HG03565 (cell line): ENCODE results near the gene GLDC.
A peak's percentile ranks its signal among the peaks of the same experiment; 100 is the strongest.
"Not testable (repeated sequence)": the region's sequence is repeated elsewhere in the genome, so short reads cannot be mapped to it uniquely, and the experiment has no call there.

ENCODE experiments used
- ATAC-seq: cut with Tn5 transposase; IDR thresholded peaks from one replicate; pipeline ENCODE4 v1.9.1; 2021; ENCODE audit warnings: mild to moderate bottlenecking, moderate library complexity; ENCODE audit not compliant: unreplicated experiment

GLDC gene

DNA sequence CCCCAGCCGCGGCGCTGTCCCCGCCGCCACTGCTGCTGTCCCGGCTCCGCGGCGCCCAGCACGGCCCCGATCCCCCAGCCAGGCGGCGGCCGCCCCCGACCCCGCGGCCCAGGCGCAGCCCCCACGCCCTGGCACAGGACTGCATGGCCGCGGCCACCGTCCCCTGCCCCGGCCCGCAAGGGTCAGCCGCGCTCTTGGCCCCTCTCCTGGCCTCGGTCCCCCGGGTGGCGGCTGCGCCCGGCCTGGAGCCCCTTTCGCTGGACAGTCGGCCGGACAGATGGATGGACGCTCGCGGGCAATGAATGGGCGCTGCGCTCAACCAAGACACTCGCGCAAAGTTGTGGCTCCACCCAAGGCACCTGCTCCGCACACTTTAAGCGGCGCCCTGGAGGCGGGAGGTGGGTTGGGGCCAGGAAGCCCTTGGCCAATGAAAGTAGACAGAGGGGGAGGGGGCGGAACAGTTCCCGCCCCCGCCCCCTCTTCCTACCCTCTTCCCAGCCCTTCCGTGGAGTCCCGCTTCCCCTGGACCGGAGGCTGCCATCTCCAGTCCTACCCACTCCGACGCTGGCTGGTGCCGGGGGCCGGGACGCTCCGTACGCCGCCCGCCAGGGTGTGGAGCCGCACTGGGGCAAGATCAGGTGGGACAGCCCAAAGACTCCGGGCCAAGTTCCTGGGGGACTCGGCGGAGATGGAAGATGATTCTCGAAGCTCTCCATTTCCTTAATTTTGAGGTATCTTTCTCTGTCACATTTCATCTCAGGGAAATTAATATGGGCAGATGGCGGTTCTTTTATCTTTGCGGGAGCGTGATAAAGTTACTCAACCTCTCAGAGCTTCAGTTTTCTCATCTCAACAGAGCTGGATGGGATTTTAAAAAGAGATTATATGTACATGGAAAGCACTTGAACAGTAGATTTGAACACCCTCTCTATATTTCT lies at the start of gene GLDC:
Gene GLDC, minus strand, starts transcription at position 375 of the 938 bp plus-strand sequence. Its CDS starts 230 bp downstream, at position 145.
- ATAC-seq, result peak; percentile 85

DNA sequence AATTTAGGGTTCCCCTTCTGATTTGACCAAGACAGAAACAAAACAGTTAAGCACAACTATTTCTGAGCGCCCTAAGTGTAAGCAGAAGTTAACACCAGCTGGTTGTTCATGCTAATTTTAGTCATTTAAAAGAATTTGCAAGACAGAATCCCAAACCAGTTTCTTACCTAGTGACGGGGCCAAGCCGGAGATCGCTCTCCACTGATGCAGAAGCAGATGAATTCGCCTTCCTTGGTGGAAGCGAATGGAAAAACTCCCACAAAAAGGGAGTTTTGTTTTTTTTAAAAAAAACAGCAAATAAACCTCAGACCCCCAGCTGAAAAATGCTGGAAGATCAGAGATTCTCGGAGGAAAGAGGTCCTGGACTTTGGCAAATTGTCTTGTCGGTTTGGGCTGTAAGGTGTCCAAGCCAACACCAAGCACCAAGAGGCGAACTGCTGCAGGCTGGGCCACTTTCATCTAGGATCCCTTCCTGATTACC lies 47.4 kb upstream of the GLDC start:
- no peak for ATAC-seq

DNA sequence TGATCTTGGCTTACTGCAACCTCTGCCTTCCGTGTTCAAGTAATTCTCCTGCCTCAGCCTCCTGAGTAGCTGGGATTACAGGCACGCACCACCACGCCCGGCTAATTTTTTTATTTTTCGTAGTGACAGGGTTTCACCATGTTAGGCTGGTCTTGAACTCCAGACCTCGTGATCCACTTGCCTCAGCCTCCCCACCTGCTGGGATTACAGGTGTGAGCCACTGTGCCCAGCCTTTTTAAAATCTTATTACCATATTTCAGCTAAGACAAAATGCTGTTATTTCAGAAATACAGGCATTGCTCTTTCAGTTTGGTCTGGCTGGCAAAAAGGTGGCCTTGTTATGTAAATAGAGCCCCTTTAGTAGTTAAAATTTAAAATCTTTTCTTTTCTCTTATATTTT lies 46.9 kb upstream of the GLDC start:
- ATAC-seq, result no peak

DNA sequence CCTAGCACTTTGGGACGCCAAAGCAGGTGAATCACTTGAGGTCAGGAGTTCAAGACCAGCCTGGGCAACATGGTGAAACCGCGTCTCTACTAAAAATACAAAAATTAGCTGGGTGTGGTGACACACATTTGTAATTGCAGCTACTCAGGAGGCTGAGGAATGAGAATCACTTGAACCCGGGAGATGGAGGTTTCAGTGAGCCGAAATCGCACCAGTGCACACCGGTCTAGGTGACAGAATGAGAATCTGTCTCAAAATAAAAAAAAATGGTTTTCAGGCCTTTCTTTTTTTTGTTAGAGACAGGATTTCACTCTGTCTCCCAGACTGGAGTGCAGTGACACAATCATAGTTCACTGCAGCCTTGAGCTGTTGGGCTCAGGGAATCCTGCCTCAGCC lies 45.1 kb upstream of the GLDC start:
- ATAC-seq, result not testable (repeated sequence)

DNA sequence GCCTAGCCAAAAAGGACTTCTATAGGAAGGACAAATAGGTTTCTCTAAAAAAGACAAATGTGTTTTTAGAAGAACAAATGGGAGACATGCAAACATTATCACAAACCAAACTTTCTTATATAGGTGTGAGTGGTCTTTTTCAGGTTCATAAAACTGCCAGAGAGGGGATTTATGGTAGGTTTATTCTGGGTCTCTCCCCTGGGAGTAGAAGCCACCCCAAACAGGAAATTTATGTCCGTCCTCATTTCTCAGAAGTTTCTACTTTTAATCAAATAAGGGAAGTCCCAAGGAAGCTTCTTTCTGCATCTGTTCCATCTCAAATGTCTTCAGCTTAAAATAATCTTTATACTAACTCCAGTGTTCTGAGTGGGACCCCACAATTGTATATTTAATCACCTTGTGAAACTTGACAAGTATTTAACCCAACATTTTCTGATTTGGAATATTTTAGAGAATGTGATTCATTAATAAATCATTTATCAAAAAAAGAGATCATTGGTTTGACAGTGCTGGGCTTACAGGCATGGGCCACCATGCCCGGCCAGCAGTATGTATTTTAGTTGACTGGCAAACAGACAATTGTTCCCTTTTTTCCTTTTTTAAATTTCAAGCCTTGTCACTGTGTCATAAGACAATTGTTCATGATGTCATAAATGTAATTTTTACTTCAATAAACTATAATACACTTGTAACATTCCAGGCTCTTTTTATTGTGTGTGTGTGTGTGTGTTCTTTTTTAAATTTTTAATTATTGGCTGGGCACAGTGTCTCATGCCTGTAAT lies 44.6 kb upstream of the GLDC start:
- ATAC-seq, result no peak

DNA sequence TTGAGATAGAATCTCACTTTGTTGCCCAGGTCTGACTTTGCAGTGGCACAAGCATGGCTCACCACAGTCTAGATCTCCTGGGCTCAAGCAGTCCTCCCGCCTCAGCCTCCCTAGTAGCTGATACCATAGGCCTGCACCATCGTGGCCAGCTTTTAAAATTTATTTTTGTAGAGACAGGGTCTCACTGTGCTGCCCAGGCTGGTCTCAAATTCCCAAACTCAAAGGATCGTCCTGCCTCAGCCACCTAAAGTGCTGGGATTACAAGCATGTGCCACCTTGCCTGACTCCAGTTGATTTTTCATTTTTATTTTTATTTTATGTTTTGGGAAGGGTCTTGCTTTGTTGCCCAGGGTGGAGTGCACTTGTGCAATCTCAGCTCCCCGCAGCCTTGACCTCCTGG lies 41.7 kb upstream of the GLDC start:
- ATAC-seq, result no peak

DNA sequence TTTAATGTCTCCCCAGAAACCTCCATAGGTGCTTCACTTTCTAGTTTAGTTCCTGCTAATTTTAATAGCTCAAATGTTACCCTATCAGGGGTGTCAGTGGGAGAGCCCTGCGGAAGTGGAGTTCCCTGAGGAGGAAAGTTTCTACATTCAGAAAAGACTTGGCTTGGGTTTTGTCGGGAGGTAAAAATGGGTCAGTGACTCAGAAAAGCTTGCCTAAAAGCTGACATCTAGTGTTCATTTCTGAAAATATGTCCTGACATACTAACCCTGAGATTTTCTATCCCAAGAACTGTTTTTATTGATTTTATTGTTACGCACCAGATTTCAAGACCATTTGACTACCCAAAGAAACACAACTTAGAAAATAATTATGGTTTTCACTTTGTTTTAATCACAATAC lies 40.9 kb upstream of the GLDC start:
- no peak for ATAC-seq

DNA sequence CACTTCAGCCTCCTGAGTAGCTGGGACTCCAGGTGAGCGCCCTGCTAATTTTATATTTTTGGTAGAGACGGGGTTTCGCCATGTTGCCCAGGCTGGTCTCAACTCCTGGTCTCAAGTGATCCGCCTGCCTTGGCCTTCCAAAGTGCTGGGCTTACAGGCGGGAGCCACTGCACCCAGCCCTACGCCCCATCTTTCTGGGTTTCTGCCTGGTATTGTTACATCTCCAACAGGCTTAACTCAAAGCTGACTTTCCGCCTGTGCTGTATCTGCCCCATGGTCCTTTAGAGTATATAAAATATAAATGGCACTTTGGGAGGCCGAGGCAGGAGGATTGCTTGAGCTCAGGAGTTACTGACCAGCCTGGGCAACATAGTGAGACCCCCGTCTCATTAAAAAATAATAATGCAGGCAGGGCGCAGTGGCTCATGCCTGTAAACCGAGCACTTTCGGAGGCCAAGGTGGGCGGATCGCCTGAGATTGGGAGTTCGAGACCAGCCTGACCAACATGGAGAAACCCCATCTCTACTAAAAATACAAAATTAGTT lies 36.5 kb upstream of the GLDC start:
- ATAC-seq, result no peak

DNA sequence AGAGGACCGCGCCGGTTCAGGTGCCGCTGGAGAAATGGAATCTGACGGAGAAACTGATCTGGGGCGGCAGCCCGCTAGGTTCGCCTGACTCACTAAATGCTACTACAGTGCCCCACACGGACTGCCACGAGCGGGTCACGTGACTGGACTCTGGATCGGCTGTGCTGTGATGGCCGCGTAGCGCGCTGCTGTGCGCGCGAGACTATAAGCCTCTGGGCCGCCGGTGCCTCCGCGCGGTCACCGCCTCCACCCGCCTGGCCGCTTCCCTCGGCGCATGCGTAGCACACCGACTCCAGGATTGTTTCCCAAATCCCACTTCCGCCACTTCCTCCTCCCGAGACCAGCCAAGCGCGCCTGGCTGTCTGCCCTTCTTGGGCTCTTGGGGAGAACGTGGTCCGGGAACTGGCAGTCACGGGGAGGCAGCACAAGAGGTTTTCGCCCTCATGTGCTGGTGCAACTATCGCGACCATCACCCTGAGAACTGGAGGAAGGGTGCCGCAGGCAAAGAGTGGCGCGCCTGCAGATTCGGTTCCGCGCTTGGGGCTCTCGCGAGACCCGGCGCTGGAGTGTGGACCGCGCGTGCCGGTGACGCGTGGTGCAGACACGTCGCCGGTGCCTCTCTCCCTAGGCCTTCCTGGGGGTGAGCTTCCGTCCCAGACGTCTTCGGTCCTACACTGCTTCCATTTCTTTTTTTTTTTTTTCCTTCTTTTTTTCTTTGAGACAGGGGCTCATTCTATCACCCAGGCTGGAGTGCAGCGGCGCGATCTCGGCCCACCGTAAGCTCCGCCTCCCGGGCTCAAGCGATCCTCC lies 35.8 kb upstream of the GLDC start:
- ATAC-seq, result peak; percentile 48

DNA sequence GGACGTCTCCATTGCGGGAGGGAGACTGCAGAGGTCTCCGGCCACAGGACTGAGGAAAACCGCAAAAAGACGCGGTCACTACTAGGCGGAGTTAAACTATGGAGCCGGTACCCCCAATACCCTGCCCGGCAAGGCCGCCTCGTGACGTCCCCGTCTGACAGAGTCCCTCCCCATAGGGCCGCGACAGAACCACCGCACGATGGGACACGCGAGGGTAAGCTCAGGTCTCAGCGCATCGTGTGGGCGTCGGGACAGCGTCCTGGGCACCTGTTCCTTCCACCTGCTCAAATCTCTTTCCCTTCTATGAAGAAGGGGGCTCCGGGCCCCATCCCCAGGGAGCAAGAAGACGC lies 35.2 kb upstream of the GLDC start:
- peak; percentile 12 for ATAC-seq

DNA sequence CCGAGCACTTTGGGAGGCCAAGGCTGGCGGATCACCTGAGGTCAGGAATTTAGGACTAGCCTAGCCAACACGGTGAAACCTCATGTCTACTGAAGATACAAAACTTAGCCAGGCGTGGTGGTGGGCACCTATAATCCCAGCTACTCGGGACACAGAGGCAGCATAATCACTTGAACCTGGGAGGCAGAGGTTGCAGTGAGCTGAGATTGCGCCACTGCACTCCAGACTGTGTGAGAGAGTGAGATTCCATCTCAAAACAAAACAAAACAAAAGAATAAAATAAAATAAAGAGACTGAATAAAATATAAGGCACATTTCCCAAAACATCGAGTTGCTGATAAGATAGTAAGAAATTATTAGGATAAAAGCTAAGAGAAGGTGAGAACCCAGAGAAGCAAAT lies 32.3 kb upstream of the GLDC start:
- no peak for ATAC-seq

DNA sequence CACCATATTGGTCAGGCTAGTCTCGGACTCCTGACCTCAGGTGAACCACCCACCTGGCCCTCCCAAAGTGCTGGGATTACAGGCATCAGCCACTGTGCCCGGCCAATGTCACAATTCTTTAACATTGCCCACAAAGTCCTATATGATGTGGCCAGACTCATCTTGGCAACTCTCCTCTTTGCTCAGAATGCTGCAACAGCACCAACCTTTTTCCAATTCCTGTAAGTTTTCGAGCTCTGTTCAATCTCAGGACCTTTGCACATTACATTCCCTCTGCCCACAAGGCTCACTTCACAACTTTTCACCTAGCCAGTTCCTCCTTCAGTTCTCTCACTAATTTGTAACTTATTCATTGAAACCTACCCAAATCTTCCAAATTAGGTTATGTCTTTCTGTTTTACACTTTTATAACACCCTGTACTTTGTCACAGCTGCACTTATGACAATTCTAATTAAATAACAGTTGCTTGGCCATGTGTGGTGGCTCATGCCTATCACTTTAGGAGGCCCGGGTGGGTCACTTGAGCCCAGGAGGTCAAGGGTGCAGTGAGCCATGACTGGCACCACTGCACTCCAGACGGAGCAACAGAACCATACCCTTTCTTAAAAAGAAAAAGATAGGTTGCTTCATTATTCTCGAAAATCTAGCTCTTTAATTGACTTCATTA lies 30.9 kb upstream of the GLDC start:
- no peak for ATAC-seq

DNA sequence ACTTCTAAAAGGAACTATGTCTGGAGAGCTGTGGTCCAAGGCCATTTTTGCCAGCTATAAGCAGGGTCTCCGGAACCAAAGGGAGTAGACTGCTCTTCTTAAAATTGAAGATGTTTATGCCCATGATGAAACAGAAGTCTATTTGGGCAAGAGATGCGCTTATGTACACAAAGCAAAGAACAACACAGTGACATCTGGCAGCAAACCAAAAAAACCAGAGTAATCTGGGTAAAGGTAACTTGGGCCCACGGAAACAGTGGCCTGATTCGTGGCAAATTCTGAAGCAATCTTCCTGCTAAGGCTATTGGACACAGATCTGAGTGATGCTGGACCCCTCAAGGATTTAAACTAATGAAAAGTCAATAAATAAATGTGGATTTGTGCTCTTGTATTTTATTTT lies 29.7 kb upstream of the GLDC start:
- no peak for ATAC-seq

DNA sequence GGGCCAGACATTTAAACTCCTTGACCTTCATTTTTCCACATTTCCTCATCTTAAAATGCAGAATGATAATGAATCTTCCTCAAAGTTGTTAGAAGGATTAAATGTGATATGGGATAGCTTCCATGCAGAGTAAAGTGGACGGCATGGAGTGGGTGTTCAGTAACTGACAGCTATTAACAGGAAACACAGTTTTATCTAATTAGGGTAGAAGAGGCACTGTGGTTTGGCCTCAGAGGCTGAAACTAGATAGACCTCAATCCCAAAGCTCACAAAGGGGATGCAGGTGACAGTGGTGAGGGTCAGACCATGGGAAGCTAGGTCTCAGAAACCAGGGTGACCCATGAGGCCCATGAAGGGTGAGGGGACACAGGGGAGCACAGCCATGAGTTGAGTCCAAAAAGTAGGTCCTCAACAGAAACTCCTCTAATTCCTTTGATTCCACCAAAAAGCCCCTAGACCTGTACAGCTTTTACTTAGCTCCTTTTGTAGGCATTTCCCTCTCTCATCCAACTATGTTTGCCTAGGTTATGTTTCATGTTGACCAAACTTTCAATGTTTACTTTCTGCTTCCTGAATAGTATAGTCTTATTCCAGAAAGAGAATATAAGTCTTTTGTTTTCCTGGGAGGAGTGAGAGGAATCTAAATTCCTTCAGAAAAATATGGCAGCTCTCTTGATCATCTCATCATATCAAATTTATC lies 27.9 kb upstream of the GLDC start:
- ATAC-seq, result peak; percentile 69

DNA sequence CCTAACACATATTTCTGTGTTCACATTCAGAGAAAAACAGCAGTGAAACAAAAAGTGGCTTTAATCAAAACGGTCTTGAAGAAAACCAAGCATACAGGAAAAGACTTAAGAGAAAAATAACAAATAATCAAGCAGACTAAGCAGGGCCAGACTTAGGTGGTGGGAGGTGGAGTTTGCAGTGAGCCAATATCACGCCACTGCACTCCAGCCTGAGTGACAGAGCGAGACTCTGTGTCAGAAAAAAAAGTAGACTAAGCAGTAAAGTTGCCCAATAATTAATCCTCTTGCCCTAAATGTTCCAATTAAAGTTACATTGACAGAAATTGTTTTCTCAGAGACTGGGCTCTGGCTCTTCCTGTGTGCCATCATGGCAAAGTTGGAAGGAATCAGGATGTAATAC lies 26.6 kb upstream of the GLDC start:
- no peak for ATAC-seq

DNA sequence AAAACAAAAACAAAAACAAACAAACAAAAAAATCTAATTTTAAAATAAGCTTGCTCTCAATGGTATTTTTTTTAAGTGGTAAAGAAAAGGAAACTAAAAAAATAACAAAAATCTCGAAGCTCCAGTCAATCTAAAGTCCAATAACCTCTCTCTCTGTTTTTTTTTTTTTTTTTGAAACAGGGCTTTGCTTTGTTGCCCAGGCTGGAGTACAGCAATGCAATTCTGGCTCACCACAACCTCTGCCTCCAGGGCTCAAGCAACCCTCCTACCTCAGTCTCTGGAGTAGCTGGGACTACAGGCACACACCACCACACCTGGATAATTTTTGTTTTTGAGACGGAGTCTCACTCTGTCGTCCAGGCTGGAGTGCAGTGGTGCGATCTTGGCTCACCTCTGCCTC lies 25.9 kb upstream of the GLDC start:
- ATAC-seq, result no peak

DNA sequence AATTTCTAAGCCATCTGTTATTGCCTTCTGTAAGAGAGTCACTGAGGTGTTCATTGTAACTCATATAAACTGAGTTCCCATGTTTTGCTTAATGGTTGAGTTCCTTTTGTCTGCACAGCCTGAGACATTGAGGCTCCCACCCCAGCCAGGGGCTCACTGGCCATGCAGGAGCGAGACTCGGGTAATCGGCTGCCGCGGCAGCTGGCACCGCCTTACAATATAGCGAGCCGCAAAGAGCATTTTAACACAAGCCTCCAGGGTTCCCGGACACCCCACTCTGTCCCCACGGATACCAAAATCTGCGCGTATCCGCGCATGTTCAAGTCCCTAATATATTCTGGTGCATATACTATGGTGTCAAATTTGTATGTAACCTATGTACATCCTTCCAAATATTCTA lies 24.4 kb upstream of the GLDC start:
- ATAC-seq, result no peak

DNA sequence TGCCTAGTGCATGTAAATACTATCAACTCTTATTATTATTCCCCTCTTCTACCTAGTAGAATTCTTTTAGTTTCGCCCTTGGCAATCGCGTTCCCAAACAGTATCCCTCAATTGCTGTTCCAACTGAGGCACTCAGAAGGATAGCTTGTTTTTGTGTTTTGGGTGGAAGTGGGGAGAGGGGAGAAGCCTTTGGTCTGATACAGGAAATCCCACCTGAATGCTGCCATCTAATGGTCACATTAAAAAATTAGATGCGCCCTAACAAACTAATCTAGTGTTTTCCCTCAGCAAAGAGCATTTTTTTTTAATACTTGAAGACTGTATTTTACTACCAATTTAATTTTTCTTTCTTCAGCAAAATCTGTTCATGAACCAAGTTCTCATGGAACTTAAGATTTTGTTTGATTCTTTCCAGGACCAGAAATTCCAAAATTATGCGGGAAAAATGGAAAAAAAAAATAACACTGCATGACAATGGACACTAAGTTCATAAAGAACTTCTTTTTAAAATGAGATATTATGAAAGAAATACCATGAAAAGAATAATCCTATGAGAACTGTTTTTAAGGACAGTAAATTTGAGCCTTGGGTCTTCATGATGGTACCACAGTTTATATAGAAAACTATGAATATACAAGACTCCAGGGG lies 22.2 kb upstream of the GLDC start:
- ATAC-seq, result no peak

DNA sequence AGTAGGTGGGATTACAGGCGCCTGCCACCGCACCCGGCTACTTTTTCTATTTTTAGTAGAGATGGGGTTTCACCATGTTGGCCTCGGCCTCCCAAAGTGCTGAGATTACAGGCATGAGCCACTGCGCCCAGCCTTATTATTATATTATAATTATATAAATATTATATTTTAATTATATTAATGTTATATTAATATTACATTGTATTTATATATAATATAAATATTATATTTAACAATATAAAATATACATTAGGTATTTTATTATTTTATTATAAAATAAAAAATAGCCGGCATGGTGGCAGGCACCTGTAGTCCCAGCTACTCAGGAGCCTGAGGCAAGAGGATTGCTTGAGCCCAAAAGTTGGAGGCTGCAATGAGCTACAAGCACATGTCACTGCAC lies 21.6 kb upstream of the GLDC start:
- no peak for ATAC-seq
